ENCODE data around the gene ZBTB16. TPM values are rescaled to one million over a fixed set of nuclear protein-coding genes. Genes with fewer than 3 reads are reported as not detected.

The ZBTB16 gene
- total and polyA plus RNA-seq, 2 of the 13 experiments (the other 11 are each of a cell fraction or from before 2014, with no cell fraction given) = not detected

DNA sequence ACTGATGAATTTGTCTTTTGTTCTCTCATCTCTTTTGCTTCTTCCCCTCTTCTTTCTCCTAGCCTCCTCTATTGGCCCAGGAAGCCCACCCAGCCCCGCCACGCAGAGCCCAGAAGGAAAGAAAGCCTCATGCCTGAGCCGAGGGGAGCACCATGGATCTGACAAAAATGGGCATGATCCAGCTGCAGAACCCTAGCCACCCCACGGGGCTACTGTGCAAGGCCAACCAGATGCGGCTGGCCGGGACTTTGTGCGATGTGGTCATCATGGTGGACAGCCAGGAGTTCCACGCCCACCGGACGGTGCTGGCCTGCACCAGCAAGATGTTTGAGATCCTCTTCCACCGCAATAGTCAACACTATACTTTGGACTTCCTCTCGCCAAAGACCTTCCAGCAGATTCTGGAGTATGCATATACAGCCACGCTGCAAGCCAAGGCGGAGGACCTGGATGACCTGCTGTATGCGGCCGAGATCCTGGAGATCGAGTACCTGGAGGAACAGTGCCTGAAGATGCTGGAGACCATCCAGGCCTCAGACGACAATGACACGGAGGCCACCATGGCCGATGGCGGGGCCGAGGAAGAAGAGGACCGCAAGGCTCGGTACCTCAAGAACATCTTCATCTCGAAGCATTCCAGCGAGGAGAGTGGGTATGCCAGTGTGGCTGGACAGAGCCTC is 3.8 kb downstream of the ZBTB16 start (continued):
- TF ChIP-seq, protein P1, sequence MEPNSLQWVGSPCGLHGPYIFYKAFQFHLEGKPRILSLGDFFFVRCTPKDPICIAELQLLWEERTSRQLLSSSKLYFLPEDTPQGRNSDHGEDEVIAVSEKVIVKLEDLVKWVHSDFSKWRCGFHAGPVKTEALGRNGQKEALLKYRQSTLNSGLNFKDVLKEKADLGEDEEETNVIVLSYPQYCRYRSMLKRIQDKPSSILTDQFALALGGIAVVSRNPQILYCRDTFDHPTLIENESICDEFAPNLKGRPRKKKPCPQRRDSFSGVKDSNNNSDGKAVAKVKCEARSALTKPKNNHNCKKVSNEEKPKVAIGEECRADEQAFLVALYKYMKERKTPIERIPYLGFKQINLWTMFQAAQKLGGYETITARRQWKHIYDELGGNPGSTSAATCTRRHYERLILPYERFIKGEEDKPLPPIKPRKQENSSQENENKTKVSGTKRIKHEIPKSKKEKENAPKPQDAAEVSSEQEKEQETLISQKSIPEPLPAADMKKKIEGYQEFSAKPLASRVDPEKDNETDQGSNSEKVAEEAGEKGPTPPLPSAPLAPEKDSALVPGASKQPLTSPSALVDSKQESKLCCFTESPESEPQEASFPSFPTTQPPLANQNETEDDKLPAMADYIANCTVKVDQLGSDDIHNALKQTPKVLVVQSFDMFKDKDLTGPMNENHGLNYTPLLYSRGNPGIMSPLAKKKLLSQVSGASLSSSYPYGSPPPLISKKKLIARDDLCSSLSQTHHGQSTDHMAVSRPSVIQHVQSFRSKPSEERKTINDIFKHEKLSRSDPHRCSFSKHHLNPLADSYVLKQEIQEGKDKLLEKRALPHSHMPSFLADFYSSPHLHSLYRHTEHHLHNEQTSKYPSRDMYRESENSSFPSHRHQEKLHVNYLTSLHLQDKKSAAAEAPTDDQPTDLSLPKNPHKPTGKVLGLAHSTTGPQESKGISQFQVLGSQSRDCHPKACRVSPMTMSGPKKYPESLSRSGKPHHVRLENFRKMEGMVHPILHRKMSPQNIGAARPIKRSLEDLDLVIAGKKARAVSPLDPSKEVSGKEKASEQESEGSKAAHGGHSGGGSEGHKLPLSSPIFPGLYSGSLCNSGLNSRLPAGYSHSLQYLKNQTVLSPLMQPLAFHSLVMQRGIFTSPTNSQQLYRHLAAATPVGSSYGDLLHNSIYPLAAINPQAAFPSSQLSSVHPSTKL (CRISPR knock-in tag; IDR thresholded peaks at IDR 0.05) = no peak
- TF ChIP-seq ZNF205 (CRISPR knock-in tag; IDR thresholded peaks at IDR 0.05) = no peak
- no peak for TF ChIP-seq ZMYM2 (CRISPR knock-in tag; IDR thresholded peaks at IDR 0.05)
- no peak for TF ChIP-seq MYC (CRISPR knock-in tag; IDR thresholded peaks at IDR 0.05; ENCODE audit: borderline replicate concordance)
- TF ChIP-seq, protein P2, sequence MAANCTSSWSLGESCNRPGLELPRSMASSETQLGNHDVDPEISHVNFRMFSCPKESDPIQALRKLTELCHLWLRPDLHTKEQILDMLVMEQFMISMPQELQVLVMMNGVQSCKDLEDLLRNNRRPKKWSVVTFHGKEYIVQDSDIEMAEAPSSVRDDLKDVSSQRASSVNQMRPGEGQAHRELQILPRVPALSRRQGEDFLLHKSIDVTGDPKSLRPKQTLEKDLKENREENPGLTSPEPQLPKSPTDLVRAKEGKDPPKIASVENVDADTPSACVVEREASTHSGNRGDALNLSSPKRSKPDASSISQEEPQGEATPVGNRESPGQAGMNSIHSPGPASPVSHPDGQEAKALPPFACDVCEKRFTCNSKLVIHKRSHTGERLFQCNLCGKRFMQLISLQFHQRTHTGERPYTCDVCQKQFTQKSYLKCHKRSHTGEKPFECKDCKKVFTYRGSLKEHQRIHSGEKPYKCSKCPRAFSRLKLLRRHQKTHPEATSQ (CRISPR knock-in tag; IDR thresholded peaks at IDR 0.05; ENCODE audit: borderline replicate concordance) = no peak
- TF ChIP-seq ZNF367 (CRISPR knock-in tag; IDR thresholded peaks at IDR 0.05; ENCODE audit: borderline replicate concordance) = no peak
- no peak for TF ChIP-seq ZKSCAN8 (CRISPR knock-in tag; IDR thresholded peaks at IDR 0.05; ENCODE audit: borderline replicate concordance)
- no peak for TF ChIP-seq ZNF354B (CRISPR knock-in tag; IDR thresholded peaks at IDR 0.05)
- TF ChIP-seq, protein P3, sequence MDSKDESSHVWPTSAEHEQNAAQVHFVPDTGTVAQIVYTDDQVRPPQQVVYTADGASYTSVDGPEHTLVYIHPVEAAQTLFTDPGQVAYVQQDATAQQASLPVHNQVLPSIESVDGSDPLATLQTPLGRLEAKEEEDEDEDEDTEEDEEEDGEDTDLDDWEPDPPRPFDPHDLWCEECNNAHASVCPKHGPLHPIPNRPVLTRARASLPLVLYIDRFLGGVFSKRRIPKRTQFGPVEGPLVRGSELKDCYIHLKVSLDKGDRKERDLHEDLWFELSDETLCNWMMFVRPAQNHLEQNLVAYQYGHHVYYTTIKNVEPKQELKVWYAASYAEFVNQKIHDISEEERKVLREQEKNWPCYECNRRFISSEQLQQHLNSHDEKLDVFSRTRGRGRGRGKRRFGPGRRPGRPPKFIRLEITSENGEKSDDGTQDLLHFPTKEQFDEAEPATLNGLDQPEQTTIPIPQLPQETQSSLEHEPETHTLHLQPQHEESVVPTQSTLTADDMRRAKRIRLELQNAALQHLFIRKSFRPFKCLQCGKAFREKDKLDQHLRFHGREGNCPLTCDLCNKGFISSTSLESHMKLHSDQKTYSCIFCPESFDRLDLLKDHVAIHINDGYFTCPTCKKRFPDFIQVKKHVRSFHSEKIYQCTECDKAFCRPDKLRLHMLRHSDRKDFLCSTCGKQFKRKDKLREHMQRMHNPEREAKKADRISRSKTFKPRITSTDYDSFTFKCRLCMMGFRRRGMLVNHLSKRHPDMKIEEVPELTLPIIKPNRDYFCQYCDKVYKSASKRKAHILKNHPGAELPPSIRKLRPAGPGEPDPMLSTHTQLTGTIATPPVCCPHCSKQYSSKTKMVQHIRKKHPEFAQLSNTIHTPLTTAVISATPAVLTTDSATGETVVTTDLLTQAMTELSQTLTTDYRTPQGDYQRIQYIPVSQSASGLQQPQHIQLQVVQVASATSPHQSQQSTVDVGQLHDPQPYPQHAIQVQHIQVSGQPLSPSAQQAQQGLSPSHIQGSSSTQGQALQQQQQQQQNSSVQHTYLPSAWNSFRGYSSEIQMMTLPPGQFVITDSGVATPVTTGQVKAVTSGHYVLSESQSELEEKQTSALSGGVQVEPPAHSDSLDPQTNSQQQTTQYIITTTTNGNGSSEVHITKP (CRISPR knock-in tag; IDR thresholded peaks at IDR 0.05; ENCODE audit: low read depth) = no peak
- TF ChIP-seq NKX3-1 (CRISPR knock-in tag; IDR thresholded peaks at IDR 0.05) = no peak
- no peak for TF ChIP-seq ZBTB20 (CRISPR knock-in tag; IDR thresholded peaks at IDR 0.05; ENCODE audit: borderline replicate concordance, low read depth)

Data from HepG2 (cell line).